T-helper 1 cell treated with Interleukin-12 subunit alpha and Interleukin-12 subunit beta and Interleukin-4 antibody, amounts not matched to agents 30 μg/mL and 1 μg/mL, for 36 hours (primary cell): ENCODE measurements around the gene ZNF280C.

Experiments used
- H3K27ac Mint-ChIP-seq: one replicate; pipeline ENCODE4 v1.8.0; 2021; ENCODE audit warnings: mild to moderate bottlenecking, mixed read lengths
- H3K27me3 Mint-ChIP-seq: one replicate; pipeline ENCODE4 v1.8.0; 2021; ENCODE audit warnings: low read depth, mixed read lengths
- H3K36me3 Mint-ChIP-seq: one replicate; pipeline ENCODE4 v1.8.0; 2021; ENCODE audit warnings: low read depth, mixed read lengths
- H3K4me1 Mint-ChIP-seq: one replicate; pipeline ENCODE4 v1.8.0; 2021; ENCODE audit warnings: low read depth, mixed read lengths
- H3K4me3 Mint-ChIP-seq: one replicate; pipeline ENCODE4 v1.8.0; 2021; ENCODE audit warnings: mild to moderate bottlenecking, moderate library complexity, mixed read lengths
- H3K9me3 Mint-ChIP-seq: one replicate; pipeline ENCODE4 v1.8.0; 2021; ENCODE audit warnings: mixed read lengths

Gene ZNF280C

GRCh38 chrX:130158311-130158710 lies 110.4 kb downstream of the ZNF280C start:
- Mint-ChIP-seq H3K9me3 (no peaks in the 10 kb centered on the region), H3K4me3 (no peak overlapping the region), H3K4me1 (peaks cover 17% of the 10 kb centered on the region), H3K27ac (no peak overlapping the region), H3K27me3 (no peaks in the 10 kb centered on the region), H3K36me3 (peaks cover 2% of the 10 kb centered on the region)

- peaks cover 5% of the 10 kb centered on the region for H3K36me3 Mint-ChIP-seq
- H3K9me3 Mint-ChIP-seq = no peaks in the 10 kb centered on the region
- H3K4me1 Mint-ChIP-seq = peaks cover 7% of the 10 kb centered on the region
- no peaks in the 10 kb centered on the region for H3K27me3 Mint-ChIP-seq
- no peak overlapping the region for H3K4me3 Mint-ChIP-seq
- H3K27ac Mint-ChIP-seq = no peak overlapping the region
Observed at GRCh38 chrX:130155564-130155963, 113.1 kb downstream of the ZNF280C start.
